ENCODE results near the gene EEF2K. TPM values are rescaled to one million over a fixed set of nuclear protein-coding genes. Genes with fewer than 3 reads are reported as not detected.
A peak's percentile ranks its signal among the peaks of the same experiment; 100 is the strongest.

EEF2K gene
- total RNA-seq, 4 donors from 2014 or later, result 15.6 to 21.3 (median 19.9) TPM

GRCh38 chr16:22191532-22192260 lies 14.4 kb upstream of the EEF2K start:
- peak overlapping the region; percentile 89 to 98 (median 97) for H3K27ac ChIP-seq
- peak overlapping the region in 2 of 3 donors; percentile 7 to 32 for H3K4me3 ChIP-seq (replicated peaks in 1 of 3)
- no peaks in the 10 kb centered on the region for H3K27me3 ChIP-seq
- H3K36me3 ChIP-seq, result no peaks in the 10 kb centered on the region
- DNase-seq, result peak in 1 of 2 donors; percentile 26
- H3K4me1 ChIP-seq, result peaks cover 20 to 28% of the 10 kb centered on the region in 2 donors
- 20 to 23% methylated on average over 9 of the region's 9 CpGs for WGBS, 2 donors
- H3K9me3 ChIP-seq, result no peaks in the 10 kb centered on the region
- no peak for TF ChIP-seq POLR2A (IDR thresholded peaks at IDR 0.05)
- no peak for TF ChIP-seq CTCF (IDR thresholded peaks at IDR 0.05)
- intact Hi-C loops (cut with DNase I), result no loop called here

GRCh38 chr16:22192261-22193062 lies 13.6 kb upstream of the EEF2K start:
- Histone ChIP-seq H3K27ac (peak overlapping the region; percentile 89 to 98 (median 97)), H3K4me1 (peaks cover 20 to 28% of the 10 kb centered on the region in 2 donors), H3K9me3 (no peaks in the 10 kb centered on the region), H3K4me3 (replicated peaks in 1 of 3) (peak overlapping the region in 1 of 3 donors; percentile 32), H3K36me3 (no peaks in the 10 kb centered on the region), H3K27me3 (no peaks in the 10 kb centered on the region)
- DNase-seq, result peak; percentile 75 to 77
- 23 to 28% methylated on average over 16 of the region's 16 CpGs for WGBS, 2 donors
- intact Hi-C loops (cut with DNase I), result no loop called here
- TF ChIP-seq POLR2A (IDR thresholded peaks at IDR 0.05) (peak in 1 of 2 donors; percentile 31), CTCF (IDR thresholded peaks at IDR 0.05) (no peak)

GRCh38 chr16:22193063-22193411 lies 13.0 kb upstream of the EEF2K start:
- no peak for DNase-seq
- Histone ChIP-seq H3K4me3 (replicated peaks in 1 of 3) (no peak overlapping the region), H3K9me3 (no peaks in the 10 kb centered on the region), H3K36me3 (no peaks in the 10 kb centered on the region), H3K27me3 (no peaks in the 10 kb centered on the region), H3K4me1 (peaks cover 20 to 28% of the 10 kb centered on the region in 2 donors), H3K27ac (peak overlapping the region; percentile 89 to 98 (median 97))
- TF ChIP-seq CTCF (IDR thresholded peaks at IDR 0.05) (no peak), POLR2A (IDR thresholded peaks at IDR 0.05) (no peak)
- intact Hi-C loops (cut with DNase I), result no loop called here
- WGBS, 2 donors, result 93 to 95% methylated on average over 2 of the region's 2 CpGs

GRCh38 chr16:22194707-22195444 lies 11.2 kb upstream of the EEF2K start:
- WGBS, 2 donors, result 88 to 93% methylated on average over 6 to 9 of the region's 9 CpGs
- H3K27me3 ChIP-seq, result no peaks in the 10 kb centered on the region
- no peaks in the 10 kb centered on the region for H3K36me3 ChIP-seq
- no peak overlapping the region for H3K4me3 ChIP-seq (replicated peaks in 1 of 3)
- no peak for DNase-seq
- H3K4me1 ChIP-seq, result peaks cover 7 to 22% of the 10 kb centered on the region in 2 donors
- H3K27ac ChIP-seq, result peak overlapping the region in 2 of 3 donors; percentile 24 to 78
- TF ChIP-seq CTCF (IDR thresholded peaks at IDR 0.05), result no peak
- TF ChIP-seq POLR2A (IDR thresholded peaks at IDR 0.05), result no peak
- no peaks in the 10 kb centered on the region for H3K9me3 ChIP-seq
- intact Hi-C loops (cut with DNase I), result no loop called here

Measured in thyroid gland (tissue), 4 donors.